ENCODE results near the gene BMPR1B. TPM values are rescaled to one million over a fixed set of nuclear protein-coding genes. Genes with fewer than 3 reads are reported as not detected.
"Not testable (repeated sequence)": the region's sequence is repeated elsewhere in the genome, so short reads cannot be mapped to it uniquely, and the experiment has no call there.

The BMPR1B gene
- total RNA-seq, 2 experiments from 2014 or later: not detected

DNA sequence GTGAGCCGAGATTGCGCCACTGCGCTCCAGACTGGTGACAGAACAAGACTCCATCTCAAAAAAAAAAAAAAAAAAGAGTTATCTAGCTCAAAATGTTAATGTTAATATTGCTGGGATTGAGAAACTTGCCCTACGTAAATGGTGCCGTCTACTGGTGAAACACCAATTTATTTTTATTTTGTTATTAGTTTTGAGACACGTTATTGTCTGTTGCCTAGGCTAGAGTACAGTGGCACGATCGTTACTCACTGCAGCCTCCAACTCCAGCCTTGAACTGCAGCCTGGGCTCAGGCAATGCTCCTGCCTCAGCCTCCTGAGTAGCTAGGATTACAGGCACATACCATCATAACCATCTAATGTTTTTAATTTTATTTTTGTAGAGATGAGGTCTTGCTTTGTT, 262.8 kb downstream of the BMPR1B start:
- H3K27ac Mint-ChIP-seq: no peak overlapping the region
- H3K4me1 Mint-ChIP-seq: no peaks in the 10 kb centered on the region
- no peaks in the 10 kb centered on the region for H3K9me3 Mint-ChIP-seq
- H3K4me3 Mint-ChIP-seq: no peak overlapping the region
- no peak for DNase-seq
- no peaks in the 10 kb centered on the region for H3K36me3 Mint-ChIP-seq
- no peaks in the 10 kb centered on the region for H3K27me3 Mint-ChIP-seq

DNA sequence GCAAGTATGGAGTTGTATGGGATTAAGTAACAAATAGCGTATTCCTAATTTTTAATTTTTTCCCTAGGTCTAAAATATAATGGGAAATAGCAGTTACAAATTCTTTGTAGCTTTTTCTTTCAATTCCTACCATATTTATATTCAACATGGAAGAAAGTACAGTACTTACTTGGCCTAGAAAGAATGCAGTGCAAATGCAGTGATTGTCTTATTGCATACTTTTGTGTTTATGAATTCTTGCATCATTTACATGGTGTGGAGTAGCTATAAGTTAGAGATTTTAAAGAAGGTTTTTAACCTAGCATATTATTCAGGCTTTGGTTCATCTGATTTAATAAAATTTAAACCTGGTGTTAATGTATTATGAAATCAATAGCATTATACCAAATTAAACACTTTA, 263.3 kb downstream of the BMPR1B start:
- Mint-ChIP-seq H3K27ac (no peak overlapping the region), H3K9me3 (no peaks in the 10 kb centered on the region), H3K4me3 (no peak overlapping the region), H3K36me3 (no peaks in the 10 kb centered on the region), H3K4me1 (no peaks in the 10 kb centered on the region), H3K27me3 (no peaks in the 10 kb centered on the region)
- no peak for DNase-seq

DNA sequence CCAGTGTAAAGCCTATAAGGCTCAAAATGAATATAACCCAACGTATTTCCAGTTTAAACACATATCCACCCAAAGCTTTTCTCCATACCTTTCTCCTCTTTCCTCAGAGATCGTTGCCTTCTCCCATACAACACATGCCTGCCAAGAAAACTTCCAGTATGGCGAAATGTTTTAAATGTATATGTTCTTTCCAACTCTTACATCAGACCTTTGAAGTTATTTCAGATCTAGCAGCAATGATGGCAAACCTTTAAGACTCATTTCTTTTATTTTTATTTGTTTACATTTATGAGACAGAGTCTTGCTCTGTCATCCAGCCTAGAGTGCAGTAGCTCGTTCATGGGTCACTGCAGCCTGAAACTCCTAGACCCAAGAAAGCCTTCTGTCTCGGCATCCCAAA, 265.4 kb downstream of the BMPR1B start:
- Mint-ChIP-seq H3K4me3 (no peak overlapping the region), H3K27me3 (no peaks in the 10 kb centered on the region), H3K36me3 (no peaks in the 10 kb centered on the region), H3K4me1 (no peaks in the 10 kb centered on the region), H3K9me3 (no peaks in the 10 kb centered on the region), H3K27ac (no peak overlapping the region)
- DNase-seq: no peak

GRCh38 chr4:95027905-95028618, 270.3 kb downstream of the BMPR1B start:
- Mint-ChIP-seq H3K36me3 (no peaks in the 10 kb centered on the region), H3K27ac (no peak overlapping the region)

GRCh38 chr4:95038791-95039190, 281.0 kb downstream of the BMPR1B start:
- H3K9me3 Mint-ChIP-seq: peaks cover 7% of the 10 kb centered on the region
- DNase-seq: no peak
- no peak overlapping the region for H3K27ac Mint-ChIP-seq
- no peak overlapping the region for H3K4me3 Mint-ChIP-seq
- no peaks in the 10 kb centered on the region for H3K27me3 Mint-ChIP-seq
- no peaks in the 10 kb centered on the region for H3K36me3 Mint-ChIP-seq
- no peaks in the 10 kb centered on the region for H3K4me1 Mint-ChIP-seq

More at GRCh38 chr4:95027905-95028618, 270.3 kb downstream of the BMPR1B start:
- DNase-seq: no peak
- H3K9me3 Mint-ChIP-seq: peaks cover 4% of the 10 kb centered on the region
- no peaks in the 10 kb centered on the region for H3K27me3 Mint-ChIP-seq
- H3K4me1 Mint-ChIP-seq: no peaks in the 10 kb centered on the region
- no peak overlapping the region for H3K4me3 Mint-ChIP-seq

- H3K27ac Mint-ChIP-seq: no peak overlapping the region
- no peaks in the 10 kb centered on the region for H3K27me3 Mint-ChIP-seq
- H3K4me1 Mint-ChIP-seq: no peaks in the 10 kb centered on the region
- no peak overlapping the region for H3K4me3 Mint-ChIP-seq
- H3K9me3 Mint-ChIP-seq: no peaks in the 10 kb centered on the region
- H3K36me3 Mint-ChIP-seq: no peaks in the 10 kb centered on the region
- DNase-seq: no peak
Observed at GRCh38 chr4:95044324-95044837, 286.6 kb downstream of the BMPR1B start.

DNA sequence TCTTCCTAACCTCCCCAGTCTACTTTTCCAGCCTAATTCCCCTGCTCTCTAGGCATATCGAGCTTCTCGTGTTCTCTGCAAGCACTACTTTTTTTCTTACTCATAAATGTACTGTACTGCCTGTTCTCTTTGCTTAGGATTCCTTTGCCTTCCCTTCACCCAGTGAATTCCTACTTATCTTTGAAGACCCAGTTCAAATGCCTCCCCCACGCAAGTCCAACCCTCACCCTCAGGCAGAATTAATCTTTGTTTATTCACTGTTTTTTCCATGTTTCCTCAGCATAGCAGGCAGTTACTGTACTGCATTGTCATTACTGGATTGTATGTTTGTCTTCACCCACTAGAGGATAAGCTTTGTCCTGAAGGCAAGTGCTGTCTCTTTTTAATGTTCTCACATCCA, 287.7 kb downstream of the BMPR1B start:
- DNase-seq: no peak
- Mint-ChIP-seq H3K27me3 (no peaks in the 10 kb centered on the region), H3K27ac (no peak overlapping the region), H3K4me1 (no peaks in the 10 kb centered on the region), H3K36me3 (no peaks in the 10 kb centered on the region), H3K4me3 (no peak overlapping the region), H3K9me3 (no peaks in the 10 kb centered on the region)

DNA sequence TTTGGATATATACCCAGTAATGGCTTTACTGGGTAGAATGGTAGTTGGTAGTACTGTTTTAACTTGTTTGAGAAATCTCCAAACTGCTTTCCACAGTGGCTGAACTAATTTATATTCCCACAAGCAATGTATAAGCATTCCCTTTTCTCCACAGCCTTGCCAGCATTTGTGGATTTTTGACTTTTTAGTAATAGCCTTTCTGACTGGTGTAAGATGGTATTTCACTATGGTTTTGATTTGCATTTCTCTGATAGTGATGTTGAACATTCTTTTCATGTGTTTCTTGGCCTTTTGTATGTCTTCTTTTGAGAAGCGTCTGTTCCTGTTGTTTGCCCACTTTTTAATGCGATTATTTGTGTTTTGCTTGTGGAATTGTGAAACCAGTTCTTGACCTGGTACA, 290.5 kb downstream of the BMPR1B start:
- DNase-seq: no peak
- H3K27ac Mint-ChIP-seq: no peak overlapping the region
- no peak overlapping the region for H3K4me3 Mint-ChIP-seq
- H3K9me3 Mint-ChIP-seq: no peaks in the 10 kb centered on the region
- H3K4me1 Mint-ChIP-seq: no peaks in the 10 kb centered on the region
- H3K36me3 Mint-ChIP-seq: no peaks in the 10 kb centered on the region
- H3K27me3 Mint-ChIP-seq: no peaks in the 10 kb centered on the region

- Mint-ChIP-seq H3K9me3 (no peaks in the 10 kb centered on the region), H3K36me3 (no peaks in the 10 kb centered on the region), H3K27ac (no peak overlapping the region), H3K4me1 (no peaks in the 10 kb centered on the region), H3K4me3 (no peak overlapping the region), H3K27me3 (no peaks in the 10 kb centered on the region)
- DNase-seq: no peak
Observed at GRCh38 chr4:95049551-95050233, 291.9 kb downstream of the BMPR1B start.

GRCh38 chr4:95050980-95051701, 293.4 kb downstream of the BMPR1B start:
- Mint-ChIP-seq H3K36me3 (no peaks in the 10 kb centered on the region), H3K4me1 (no peaks in the 10 kb centered on the region), H3K4me3 (no peak overlapping the region), H3K27me3 (no peaks in the 10 kb centered on the region), H3K27ac (no peak overlapping the region), H3K9me3 (no peaks in the 10 kb centered on the region)
- no peak for DNase-seq

DNA sequence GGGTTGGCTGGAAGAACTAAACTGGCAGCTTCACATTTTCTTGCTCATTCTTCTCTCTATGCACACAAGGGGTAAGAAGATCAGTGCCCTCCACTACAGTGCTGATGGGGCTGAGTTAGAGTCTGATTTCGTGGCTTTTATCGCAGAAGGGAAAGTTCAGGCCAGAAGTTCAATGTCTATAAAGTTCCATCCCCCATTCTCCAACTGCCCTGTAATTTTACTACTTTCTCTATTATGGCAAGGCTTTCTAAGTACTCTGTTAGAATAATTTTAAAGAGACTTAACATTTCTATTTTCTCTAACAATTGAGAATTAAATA, 293.9 kb downstream of the BMPR1B start:
- Mint-ChIP-seq H3K36me3 (no peaks in the 10 kb centered on the region), H3K9me3 (no peaks in the 10 kb centered on the region), H3K4me1 (no peaks in the 10 kb centered on the region), H3K4me3 (no peak overlapping the region), H3K27ac (no peak overlapping the region), H3K27me3 (no peaks in the 10 kb centered on the region)
- DNase-seq: no peak

DNA sequence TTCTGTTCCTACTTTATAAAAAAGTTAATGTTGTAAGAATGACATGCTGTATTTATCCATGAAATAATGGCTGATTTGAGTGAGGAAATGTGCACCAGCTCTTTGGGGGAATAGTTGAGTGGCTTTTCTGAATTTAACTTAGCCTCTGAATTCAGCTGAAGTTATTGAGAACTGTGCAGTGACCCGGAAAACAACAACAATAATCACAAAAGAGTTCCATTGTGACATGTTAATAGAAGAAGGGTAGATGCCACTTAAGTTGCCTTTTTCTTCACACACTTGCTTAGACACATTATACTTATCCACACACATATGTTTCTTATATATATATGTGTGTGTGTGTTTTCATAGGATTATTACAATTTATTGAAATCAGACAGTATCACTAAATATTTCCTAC, 301.2 kb downstream of the BMPR1B start:
- Mint-ChIP-seq H3K36me3 (no peaks in the 10 kb centered on the region), H3K4me3 (no peak overlapping the region), H3K27ac (no peak overlapping the region), H3K27me3 (no peaks in the 10 kb centered on the region), H3K4me1 (no peaks in the 10 kb centered on the region), H3K9me3 (no peaks in the 10 kb centered on the region)
- no peak for DNase-seq

DNA sequence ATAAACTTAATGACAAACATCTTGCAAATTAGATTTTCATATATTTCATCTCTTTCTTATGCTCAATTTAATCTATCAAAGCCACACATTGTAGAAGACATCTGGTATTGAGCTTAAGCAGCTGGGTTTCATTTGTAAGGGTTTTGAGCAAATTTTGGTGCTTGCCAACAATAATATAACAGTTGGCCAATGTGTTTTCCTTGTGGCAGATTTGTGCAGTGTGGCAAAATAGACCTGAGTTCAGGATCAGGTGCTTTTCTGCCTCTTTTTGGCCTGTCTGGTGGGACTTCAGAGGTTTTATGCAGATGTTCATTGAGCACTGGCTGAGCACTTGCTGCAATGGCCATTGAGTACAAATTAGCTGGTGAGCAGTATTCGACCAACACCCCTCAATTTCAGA, 301.9 kb downstream of the BMPR1B start:
- Mint-ChIP-seq H3K9me3 (no peaks in the 10 kb centered on the region), H3K27me3 (no peaks in the 10 kb centered on the region), H3K4me1 (no peaks in the 10 kb centered on the region), H3K4me3 (no peak overlapping the region), H3K36me3 (no peaks in the 10 kb centered on the region), H3K27ac (no peak overlapping the region)
- no peak for DNase-seq

DNA sequence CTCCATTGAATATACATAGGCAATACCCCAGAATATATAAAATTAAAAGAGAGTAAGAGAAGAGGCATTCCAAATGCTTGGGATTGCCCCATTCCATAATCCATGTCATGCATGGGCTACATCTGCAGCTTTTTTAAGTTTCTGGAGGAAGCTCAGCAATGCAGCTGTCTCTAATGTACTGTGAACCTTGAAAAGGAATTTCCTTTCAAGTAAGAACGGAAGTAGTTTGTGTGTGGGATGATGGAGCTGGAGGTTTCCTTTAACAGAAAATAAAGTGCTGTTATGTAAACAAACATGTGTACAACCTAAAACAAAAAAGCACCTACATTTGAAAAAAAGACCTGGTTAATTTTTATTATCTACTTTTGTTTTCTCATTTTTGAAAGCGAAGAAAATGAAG, 303.5 kb downstream of the BMPR1B start:
- H3K4me3 Mint-ChIP-seq: no peak overlapping the region
- no peak overlapping the region for H3K27ac Mint-ChIP-seq
- no peaks in the 10 kb centered on the region for H3K4me1 Mint-ChIP-seq
- H3K27me3 Mint-ChIP-seq: no peaks in the 10 kb centered on the region
- no peaks in the 10 kb centered on the region for H3K9me3 Mint-ChIP-seq
- no peaks in the 10 kb centered on the region for H3K36me3 Mint-ChIP-seq
- DNase-seq: no peak

DNA sequence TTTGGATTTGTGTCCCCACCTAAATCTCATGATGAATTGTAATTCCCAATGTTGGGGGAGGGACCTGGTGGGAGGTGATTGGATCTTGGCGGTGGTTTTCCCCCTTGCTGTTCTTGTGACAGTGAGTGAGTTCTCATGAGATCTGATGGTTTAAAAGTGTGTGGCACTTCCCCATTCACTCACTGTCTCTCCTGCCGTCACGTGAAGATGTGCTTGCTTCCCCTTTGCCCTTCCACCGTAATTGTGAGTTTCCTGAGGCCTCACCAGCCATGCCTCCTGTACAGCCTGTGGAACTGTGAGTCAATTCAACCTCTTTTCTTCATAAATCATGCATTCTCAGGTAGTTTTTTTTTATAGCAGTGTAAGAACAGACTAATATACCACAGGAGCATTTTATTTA, 304.0 kb downstream of the BMPR1B start:
- H3K4me3 Mint-ChIP-seq, H3K9me3 Mint-ChIP-seq, H3K4me1 Mint-ChIP-seq, DNase-seq, H3K27ac Mint-ChIP-seq, H3K27me3 Mint-ChIP-seq, H3K36me3 Mint-ChIP-seq: not testable (repeated sequence)
